Astrocyte of the cerebellum (primary cell): ENCODE results near the gene TBCA.

Experiments
- DNase-seq: peaks from one replicate; pipeline ENCODE4 v3.0.0-alpha.2; 2011; ENCODE audit warnings: low read depth
- H3K4me3 ChIP-seq: 2 replicates; pipeline ENCODE4 v1.5.1; 2011; ENCODE audit warnings: mild to moderate bottlenecking, low read depth, low read length, moderate library complexity
- in situ Hi-C: cut with HindIII; loops from 2 replicates; pipeline ENCODE4 v1.10.0; 2017; ENCODE audit warnings: low sequenced_read_pairs
- TF ChIP-seq, protein P1 (sequence below): IDR thresholded peaks from 2 replicates; pipeline ENCODE4 v1.5.1; 2012; ENCODE audit warnings: low read length, low read depth, moderate library complexity, mild to moderate bottlenecking; ENCODE audit errors: missing control alignments

The TBCA gene

DNA sequence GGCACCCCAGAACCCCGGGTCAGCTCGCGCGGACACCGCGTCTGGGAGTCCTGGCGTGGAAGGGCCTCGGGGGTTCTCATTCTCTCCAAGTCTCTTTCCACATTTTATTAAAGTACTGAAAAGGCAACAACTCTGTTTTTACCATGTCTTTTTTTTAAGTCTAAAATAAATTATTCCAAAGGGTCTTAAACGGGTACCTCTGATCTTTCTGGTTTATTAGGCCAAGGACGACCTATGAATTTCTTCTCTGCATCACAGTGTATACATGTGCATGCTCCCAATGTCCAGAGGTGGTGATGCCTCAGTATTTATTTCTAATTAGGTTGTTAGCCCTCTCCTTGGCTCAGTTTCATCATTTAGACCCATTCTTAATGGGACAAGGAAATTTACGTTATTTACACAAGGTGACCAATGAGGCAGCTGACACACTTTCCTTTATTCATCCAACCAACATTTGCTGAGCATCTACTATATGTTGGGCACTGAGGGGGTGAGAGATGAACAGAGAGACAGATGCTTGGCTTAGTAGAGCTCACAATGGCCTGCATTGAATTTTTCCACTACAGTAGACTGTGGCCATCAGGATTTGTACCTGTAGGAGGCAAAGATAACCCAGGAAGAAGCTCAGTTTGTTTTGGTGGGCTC, 130.0 kb downstream of the TBCA start:
- TF ChIP-seq, protein P1, sequence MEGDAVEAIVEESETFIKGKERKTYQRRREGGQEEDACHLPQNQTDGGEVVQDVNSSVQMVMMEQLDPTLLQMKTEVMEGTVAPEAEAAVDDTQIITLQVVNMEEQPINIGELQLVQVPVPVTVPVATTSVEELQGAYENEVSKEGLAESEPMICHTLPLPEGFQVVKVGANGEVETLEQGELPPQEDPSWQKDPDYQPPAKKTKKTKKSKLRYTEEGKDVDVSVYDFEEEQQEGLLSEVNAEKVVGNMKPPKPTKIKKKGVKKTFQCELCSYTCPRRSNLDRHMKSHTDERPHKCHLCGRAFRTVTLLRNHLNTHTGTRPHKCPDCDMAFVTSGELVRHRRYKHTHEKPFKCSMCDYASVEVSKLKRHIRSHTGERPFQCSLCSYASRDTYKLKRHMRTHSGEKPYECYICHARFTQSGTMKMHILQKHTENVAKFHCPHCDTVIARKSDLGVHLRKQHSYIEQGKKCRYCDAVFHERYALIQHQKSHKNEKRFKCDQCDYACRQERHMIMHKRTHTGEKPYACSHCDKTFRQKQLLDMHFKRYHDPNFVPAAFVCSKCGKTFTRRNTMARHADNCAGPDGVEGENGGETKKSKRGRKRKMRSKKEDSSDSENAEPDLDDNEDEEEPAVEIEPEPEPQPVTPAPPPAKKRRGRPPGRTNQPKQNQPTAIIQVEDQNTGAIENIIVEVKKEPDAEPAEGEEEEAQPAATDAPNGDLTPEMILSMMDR, result no peak
- H3K4me3 ChIP-seq, result no peak overlapping the region
- no peak for DNase-seq
- in situ Hi-C loops, result no loop called here

DNA sequence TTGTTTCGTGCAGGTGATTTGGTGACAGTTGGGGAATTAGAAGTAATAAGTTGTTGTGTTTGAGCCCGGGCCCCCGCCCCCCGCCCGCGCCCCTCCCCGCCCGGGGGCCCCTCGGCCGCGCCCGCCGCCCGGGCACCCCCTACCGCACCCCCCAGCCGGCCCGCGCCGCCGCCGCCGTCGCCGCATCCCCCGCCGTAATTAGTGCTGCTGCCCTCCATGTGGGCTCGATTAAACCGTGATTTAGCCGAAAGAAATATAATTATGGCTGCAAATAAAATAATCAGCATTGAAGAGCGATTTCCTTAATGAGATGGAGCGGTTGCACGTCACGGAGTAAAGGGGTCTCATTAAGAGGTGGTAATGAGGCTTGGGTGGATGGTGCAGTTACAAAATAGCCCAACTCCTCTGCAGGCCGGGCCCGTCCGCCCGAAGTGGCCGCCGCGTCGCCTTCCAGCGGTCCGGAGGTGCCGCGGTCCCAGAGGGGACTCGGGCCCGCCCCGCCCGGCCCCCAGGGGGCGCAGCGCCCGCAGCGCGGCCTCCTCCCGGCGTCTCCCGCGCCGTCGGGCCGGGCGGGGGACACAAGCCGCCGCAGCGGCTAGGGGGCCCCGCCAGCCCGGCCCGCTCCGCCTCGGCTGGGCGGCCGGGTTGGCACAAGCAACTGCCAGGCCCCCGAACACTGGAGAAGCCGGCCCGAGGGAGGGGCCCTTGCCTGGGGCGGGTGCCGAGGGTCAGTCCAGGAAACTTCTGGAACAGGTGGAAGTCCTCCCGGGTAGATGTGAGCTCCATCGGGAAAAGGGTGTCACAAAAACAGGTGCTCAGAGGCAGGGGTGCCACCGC, 130.8 kb downstream of the TBCA start:
- DNase-seq, result no peak

DNA sequence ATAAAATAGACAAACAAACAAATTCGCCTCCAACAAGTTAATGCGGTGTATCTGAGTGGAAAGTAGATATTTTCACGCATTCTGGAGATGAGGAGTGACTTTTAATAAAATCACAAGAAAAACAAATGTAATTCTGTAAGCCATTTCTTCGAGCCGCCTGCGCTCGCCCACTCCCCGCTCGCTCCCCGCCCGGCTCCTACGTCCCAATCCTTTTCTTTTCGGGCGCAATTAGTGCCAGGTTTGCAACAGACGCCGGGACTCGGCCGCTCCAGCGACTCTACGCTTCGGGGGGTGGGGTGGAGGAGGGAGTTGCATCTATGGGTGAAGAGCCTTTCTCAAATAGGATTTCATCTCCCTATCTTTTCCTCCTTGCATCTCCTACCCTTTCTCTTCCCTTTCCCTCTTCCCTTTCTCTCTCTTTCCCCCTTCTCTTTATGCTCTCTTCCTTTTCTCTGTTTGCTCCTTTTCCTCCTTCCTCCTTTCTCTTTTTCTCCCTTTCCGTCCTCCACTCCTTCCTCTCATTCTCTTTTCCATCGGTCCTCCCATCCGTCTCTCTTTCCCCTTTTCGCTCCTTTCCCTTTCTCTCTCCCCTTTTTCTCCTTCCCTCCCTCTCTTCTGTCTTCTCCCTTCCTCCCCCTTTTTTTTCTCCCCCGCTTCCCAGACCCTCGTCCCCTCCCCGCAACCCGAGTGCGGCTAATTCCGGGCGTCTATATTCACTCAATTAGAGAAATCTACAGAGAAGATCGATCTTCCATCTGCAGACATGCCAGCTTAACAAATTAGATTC, 131.6 kb downstream of the TBCA start:
- TF ChIP-seq, protein P1, result no peak
- DNase-seq, result no peak
- in situ Hi-C loops, result no loop called here
- no peak overlapping the region for H3K4me3 ChIP-seq

More for the DNA sequence above, 130.8 kb downstream of the TBCA start:
- in situ Hi-C loops, result no loop called here
- TF ChIP-seq, protein P1, result peak; percentile 21
- no peak overlapping the region for H3K4me3 ChIP-seq

DNA sequence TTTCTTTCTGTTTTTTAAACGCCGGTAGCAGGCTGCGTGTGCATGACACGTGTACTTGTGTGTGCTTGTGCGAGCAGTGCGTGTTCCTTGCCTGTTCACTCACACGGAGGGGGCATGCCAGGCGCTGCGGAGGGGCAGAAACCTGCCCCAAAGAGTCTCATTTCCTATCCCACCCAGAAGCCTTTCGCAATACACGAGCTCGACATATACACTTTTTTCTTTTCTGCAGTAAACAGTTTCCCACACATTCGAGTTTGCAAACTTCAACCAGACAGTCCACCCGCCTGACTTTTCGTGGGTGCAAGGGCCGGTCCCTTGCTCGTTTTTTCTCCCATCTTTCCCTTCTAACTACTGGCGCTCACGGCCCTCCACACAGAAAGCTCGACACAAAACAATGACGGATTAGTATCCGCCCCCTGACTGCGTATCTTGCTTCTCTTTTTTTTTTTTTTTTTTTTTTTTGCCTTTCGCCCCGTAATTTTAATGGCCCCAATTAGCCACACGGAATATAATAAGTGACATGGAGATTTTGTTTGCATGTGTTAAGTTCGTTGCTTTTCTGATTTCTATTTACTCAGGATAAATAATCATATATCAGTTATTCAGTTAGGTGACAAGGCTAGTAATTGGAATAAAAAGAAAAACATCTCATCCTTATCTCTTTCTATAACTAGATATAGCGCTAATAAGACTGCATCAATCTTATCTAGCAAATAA, 132.3 kb downstream of the TBCA start:
- TF ChIP-seq, protein P1, result no peak
- in situ Hi-C loops, result no loop called here
- no peak overlapping the region for H3K4me3 ChIP-seq
- DNase-seq, result no peak

DNA sequence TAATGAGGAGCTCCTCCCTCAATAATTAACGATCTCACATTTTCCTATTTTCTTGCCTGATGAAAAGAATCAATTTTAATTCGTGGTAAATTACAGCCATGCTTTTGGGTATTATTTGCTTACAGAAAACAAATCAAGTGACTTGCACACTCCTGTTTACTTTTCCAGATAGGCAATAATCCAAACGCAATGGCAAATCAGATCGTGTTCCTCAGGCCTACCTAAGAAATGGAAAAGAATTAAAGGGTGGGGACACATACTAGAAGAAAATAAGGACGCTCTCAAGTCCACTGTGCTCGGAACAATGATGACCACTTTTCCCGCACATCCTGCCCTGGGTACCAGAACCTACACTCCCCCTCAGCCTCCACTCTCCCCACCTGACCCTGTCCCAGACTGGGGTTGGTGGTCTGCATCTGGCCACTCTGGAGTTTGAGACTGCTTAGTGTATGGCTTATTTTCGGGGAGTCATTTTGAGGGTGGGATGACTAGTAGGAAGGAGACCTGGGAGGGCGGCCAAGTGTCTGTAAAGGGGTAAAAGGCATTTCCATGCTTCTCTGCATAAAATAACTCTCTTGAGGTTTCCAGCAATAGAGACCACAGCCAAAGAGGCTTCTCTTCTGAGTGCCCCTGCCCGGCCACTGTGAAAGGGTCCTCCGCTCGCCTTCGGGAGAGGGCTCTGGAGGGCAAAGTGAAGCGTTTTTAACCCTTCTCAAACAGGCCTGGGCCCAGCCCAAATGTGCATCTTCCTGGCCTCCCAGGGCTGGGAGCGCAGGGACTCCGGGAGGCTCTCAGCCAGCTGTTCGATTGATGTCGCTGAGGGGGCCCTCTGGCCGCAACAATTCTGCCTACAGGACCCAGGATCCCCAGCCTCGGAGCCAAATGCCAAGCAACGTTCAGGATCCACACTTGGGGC, 133.1 kb downstream of the TBCA start:
- TF ChIP-seq, protein P1, result no peak
- in situ Hi-C loops, result no loop called here
- H3K4me3 ChIP-seq, result no peak overlapping the region
- no peak for DNase-seq
